GM12874 (cell line): ENCODE data around the gene ACOX3.
A peak's percentile ranks its signal among the peaks of the same experiment; 100 is the strongest.

Experiments used
- TF ChIP-seq, protein P1 (sequence below): IDR thresholded peaks from 2 replicates; pipeline ENCODE4 v1.5.1; 2011; ENCODE audit warnings: low read depth, mild to moderate bottlenecking, control low read depth, low read length, moderate library complexity; ENCODE audit not compliant: insufficient read depth

The ACOX3 gene

DNA sequence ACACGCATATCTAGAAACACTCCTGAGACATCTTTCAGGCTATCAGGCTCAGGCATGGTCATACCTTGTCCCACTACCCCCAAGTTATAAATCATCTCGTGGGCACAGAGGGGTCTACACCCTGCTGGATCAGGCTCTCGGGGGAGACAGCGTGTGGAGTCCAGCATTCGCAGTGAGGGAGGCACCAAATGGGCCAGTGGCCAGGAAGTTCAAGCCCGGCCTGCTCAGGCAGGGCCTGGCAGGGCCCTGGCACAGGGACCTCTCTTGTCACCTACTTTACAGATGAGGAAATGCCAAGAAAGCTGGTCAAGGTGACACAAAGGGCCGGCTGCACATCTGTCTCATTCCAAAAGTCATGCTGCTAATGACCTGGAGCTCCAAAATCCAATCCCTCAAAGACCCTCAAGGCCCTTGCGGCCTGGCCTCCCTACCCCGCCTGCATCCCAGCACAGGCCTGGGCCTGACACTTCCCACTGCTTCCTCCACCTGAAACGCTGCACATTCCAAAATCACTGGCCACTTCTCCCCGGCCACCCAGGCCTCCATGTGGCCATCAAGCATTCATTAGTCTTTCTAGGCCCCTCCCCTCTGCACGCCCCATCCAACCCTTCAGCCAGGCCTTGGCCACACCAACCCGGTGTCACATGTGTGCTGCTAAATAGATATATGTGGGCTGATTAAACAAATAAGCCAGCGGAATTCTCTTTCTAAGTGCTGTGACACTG is 35.6 kb downstream of the ACOX3 start:
- TF ChIP-seq, protein P1, sequence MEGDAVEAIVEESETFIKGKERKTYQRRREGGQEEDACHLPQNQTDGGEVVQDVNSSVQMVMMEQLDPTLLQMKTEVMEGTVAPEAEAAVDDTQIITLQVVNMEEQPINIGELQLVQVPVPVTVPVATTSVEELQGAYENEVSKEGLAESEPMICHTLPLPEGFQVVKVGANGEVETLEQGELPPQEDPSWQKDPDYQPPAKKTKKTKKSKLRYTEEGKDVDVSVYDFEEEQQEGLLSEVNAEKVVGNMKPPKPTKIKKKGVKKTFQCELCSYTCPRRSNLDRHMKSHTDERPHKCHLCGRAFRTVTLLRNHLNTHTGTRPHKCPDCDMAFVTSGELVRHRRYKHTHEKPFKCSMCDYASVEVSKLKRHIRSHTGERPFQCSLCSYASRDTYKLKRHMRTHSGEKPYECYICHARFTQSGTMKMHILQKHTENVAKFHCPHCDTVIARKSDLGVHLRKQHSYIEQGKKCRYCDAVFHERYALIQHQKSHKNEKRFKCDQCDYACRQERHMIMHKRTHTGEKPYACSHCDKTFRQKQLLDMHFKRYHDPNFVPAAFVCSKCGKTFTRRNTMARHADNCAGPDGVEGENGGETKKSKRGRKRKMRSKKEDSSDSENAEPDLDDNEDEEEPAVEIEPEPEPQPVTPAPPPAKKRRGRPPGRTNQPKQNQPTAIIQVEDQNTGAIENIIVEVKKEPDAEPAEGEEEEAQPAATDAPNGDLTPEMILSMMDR = no peak

DNA sequence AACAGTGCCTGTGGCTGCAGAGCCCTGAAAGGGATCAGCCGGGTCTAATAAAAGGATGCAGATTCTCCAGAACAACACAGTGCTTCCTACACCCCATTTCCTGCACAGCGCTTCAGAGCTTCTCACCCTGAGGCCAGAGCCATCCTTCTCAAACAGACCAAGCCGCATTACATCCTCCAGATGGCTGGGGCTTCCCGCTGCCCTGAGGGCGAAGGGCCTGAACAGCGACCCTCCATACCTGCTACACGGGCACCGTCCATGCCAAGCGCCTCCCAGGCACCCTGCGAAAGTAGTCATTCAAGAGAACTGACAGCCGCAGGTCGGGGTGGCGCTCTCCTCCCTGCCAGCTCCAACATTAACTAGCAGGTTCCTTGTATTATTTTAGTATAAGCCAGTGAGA is 36.5 kb downstream of the ACOX3 start:
- TF ChIP-seq, protein P1 = no peak

DNA sequence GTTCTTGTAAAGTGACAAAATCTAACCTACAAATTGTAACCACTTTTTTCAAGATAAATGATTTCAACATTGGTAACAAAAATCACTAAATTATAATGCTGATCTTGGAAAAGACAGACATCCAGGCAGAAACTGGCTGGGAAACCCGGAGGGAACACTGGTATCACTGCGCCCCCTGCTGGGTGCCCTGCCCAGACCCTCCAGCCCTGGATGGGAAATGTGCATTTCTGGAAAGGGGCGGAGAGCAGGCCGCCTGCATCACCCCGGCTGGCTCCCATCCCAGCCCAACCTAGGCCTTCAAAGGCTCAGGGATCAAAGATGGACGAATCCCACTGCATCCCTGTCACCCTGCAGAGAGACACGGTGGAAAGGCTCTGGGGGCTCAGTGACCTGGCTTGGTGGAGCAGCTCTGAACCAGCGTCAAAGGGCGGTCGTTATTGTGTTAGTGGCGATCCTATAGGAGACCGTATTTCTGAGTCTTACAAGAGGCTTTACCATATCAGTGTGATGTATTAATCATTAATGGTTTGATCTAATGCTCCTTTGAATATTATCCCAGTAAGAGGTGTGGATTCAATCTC is 37.3 kb downstream of the ACOX3 start:
- TF ChIP-seq, protein P1 = peak; percentile 83

DNA sequence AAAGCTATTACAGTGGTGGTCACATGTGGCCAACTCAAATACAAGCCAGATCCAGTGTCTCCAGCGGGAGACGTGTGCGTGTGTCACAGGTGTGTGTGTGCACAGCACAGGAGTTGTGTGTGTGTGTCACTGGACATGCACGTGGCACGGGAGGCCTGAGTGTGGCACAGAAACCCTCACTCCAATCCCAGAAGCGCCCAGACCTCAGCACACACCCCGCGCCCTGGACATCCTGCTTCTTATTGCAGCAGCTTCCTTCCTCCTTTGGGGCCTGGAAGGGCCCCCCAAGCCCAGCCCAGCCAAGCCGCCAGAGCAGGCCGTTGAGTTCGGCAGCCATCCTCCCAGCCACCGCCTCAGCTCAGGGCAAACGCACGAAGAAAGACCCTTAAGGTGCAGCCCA is 37.9 kb downstream of the ACOX3 start:
- TF ChIP-seq, protein P1 = no peak

DNA sequence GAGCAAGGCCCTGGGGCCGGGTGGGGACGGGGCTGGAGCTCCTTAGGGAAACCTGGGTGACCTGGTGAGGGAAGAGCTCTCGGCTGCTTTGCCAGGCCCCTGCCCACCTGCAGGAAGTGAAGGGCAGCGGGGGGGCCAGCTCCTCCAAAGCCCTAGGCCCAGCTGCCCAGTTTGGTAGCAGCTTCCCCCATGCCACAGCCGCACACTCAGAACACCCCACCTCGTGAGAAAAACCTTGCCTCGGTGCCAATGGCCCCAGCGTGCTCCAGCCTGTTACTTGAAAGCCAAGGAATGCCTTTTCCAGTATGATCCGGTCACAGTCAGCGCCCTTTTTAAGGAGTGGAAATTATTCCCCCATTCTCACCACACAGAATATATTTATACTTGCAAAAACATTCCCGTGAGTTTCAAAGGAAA is 38.3 kb downstream of the ACOX3 start:
- TF ChIP-seq, protein P1 = no peak

DNA sequence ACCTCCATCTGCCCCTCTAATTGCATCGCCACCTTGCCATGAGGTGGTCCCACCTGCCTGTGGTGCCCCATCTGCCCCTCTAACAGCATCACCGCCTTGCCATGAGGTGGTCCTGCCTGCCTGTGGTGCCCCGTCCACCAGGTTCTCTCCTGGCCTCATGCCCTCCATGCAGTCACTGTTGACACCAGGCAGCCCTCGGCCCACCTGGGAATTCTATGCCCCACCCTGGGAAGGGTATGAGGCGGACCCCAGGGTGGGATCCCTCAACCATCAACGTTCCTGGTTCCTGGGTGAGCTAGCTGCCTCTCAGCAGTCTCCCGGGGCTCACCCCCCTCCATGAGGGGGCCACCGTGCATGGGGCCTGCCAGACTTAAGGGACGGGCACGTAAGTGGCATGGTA is 38.9 kb downstream of the ACOX3 start:
- TF ChIP-seq, protein P1 = no peak

DNA sequence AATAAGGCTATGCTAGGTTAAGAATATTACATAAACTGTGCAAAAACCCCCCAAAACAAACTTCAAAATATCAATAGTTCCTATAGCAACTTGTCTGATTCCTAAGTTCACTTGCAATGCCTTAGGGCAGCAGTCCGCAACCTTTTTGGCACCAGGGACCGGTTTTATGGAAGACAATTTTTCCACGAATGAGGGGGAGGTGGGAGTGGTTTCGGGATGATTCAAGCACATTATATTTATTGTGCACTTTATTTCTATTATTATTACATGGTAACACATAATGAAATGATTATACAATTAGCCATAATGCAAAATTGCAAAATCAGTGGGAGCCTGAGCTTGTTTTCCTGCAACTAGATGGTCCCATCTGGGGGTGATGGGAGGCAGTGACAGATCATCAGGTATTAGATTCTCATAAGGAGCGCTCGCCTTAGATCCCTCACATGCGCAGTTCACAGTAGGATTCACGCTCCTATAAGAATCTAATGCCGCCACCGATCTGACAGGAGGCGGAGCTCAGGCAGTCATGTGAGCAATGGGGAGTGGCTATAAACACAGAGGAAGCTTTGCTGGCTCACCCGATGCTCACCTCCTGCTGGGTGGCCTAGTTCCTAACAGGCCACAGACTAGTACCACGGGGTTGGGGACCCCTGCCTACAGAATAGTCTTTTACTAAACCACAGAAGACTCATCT is 39.7 kb downstream of the ACOX3 start:
- TF ChIP-seq, protein P1 = no peak
